Transverse colon (tissue), 4 donors: ENCODE measurements around the gene LDHB.

ENCODE experiments used
- CTCF ChIP-seq, 5 experiments: fragments of 200-600 bp in 3 of 5; fragments of 450-650 bp in 2 of 5; sonication (generic) in 3 of 5; IDR thresholded peaks; 1 replicate in 2 of 5; 2 replicates in 3 of 5; pipeline ENCODE4 v1.5.1; 2016 to 2017; ENCODE audit warnings: antibody characterized with exemption in 5 of 5, inconsistent platforms in 3 of 5, mild to moderate bottlenecking in 2 of 5, moderate library complexity in 1 of 5
- EP300 ChIP-seq: sonication (generic); formaldehyde crosslinking; IDR thresholded peaks from one replicate; pipeline ENCODE4 v1.6.1; 2017; ENCODE audit warnings: antibody characterized with exemption, low read depth
- POLR2A ChIP-seq: fragments of 450-650 bp; IDR thresholded peaks from one replicate; pipeline ENCODE4 v1.6.1; 2016; ENCODE audit warnings: antibody characterized with exemption, mild to moderate bottlenecking, moderate library complexity
- POLR2AphosphoS5 ChIP-seq, 3 donors: sonication (generic); formaldehyde crosslinking; IDR thresholded peaks; one replicate each; pipeline ENCODE4 v1.6.1; 2016; ENCODE audit warnings: antibody characterized with exemption in 3 of 3

GRCh38 chr12:21647179-21647578 is 10.5 kb downstream of the LDHB start:
- no peak for TF ChIP-seq CTCF (IDR thresholded peaks at IDR 0.05)
- no peak for TF ChIP-seq POLR2A
- no peak for TF ChIP-seq EP300
- TF ChIP-seq POLR2AphosphoS5 (IDR thresholded peaks at IDR 0.05): no peak
